Esophagus squamous epithelium (tissue), 4 donors: ENCODE measurements around the gene PPP2R5C.

Source experiments
- CTCF ChIP-seq, 6 experiments: fragments of 450-650 bp in 4 of 6; fragments of 200-600 bp in 2 of 6; sonication (generic) in 2 of 6; IDR thresholded peaks; one replicate each; pipeline ENCODE4 v1.5.1; 2016 to 2019; ENCODE audit warnings: antibody characterized with exemption in 6 of 6, mild to moderate bottlenecking in 4 of 6, moderate library complexity in 4 of 6
- POLR2A ChIP-seq, 4 donors: fragments of 450-650 bp; IDR thresholded peaks; one replicate each; pipeline ENCODE4 v1.6.1; 2017; ENCODE audit warnings: antibody characterized with exemption in 4 of 4, mild to moderate bottlenecking in 4 of 4, moderate library complexity in 3 of 4

DNA sequence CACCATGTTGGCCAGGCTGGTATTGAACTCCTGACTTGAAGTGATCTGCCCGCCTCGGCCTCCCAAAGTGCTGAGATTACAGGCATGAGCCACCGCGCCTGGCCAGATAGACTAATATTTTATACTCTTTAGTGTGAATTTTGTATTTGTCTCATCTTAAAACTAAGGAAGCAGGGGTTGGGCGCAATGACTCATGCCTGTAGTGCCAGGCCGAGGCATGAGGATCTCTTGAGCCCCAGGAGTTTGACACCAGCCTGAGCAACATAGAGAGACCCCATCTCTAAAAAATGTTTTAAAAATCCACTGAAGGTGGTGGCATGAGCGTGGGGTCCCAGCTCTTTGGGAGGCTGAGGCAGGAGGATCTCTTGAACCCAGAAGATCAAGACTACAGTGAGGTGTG, 211.8 kb downstream of the PPP2R5C start:
- TF ChIP-seq CTCF (IDR thresholded peaks at IDR 0.05) (no peak), POLR2A (IDR thresholded peaks at IDR 0.05) (no peak)
